ENCODE results near the gene IQSEC3.
A peak's percentile ranks its signal among the peaks of the same experiment; 100 is the strongest.

The IQSEC3 gene

DNA sequence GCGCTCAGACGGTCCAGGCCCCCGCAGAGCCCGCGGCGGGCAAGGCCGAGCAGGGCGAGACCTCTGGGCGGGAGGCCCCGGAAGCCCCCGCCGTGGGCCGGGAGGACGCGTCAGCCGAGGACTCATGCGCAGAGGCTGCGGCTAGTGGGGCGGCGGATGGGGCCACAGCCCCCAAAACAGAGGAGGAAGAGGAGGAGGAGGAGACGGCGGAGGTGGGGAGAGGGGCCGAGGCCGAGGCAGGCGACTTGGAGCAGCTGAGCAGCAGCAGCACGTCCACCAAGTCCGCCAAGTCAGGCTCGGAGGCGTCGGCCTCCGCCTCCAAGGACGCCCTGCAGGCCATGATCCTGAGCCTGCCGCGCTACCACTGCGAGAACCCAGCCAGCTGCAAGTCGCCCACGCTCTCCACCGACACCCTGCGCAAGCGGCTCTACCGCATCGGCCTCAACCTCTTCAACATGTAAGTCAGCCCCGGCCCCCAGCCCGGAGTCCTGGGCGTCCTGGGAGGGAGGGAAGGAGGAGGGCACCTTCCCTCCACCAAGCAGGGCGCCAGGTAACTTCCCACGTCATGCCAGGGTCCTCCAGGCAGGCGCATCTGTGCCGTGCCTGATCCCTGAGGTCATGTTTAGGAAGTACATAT is 72.4 kb downstream of the IQSEC3 start:
- DNase-seq (ENCODE audit: low read depth in 2 of 2), result no peak

DNA sequence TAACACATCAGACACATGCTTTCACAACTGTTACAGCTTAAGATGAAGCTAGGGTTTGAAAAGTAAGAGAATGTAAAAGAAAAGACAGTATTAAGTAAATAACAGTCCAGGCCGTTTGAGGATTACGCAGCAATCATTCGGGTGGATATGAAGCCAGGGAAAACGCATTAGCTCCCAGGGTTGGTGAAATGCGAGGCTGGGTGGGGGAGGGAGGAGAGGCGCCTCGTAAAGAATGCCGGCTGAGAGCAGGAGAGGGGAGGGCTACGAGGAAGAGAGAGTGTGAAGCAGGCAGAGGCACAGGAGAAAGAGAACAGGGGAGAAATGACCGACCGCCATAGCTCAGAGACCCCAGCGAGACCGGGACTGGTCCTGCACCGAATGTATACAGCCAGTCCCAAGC is 73.0 kb downstream of the IQSEC3 start:
- DNase-seq (ENCODE audit: low read depth in 2 of 2), result no peak

DNA sequence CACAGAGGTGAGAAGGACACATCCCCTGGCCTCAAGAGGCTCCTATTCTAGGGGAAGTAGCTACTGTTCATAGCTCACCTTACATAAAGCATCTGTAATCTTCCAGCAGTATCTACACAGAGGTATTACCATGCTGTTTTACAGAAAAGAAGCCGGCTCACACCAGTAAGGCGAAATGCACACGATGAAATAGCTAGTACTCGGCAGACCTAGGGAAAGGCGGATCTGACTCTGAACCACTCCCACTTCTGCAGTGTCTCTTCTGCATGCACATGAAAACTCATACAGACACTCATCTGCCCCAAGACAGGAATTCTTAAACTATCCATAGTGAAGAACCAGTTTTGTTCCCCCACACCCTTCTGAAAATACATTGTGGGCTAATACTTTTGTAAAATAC is 73.6 kb downstream of the IQSEC3 start:
- no peak for DNase-seq (ENCODE audit: low read depth in 2 of 2)

DNA sequence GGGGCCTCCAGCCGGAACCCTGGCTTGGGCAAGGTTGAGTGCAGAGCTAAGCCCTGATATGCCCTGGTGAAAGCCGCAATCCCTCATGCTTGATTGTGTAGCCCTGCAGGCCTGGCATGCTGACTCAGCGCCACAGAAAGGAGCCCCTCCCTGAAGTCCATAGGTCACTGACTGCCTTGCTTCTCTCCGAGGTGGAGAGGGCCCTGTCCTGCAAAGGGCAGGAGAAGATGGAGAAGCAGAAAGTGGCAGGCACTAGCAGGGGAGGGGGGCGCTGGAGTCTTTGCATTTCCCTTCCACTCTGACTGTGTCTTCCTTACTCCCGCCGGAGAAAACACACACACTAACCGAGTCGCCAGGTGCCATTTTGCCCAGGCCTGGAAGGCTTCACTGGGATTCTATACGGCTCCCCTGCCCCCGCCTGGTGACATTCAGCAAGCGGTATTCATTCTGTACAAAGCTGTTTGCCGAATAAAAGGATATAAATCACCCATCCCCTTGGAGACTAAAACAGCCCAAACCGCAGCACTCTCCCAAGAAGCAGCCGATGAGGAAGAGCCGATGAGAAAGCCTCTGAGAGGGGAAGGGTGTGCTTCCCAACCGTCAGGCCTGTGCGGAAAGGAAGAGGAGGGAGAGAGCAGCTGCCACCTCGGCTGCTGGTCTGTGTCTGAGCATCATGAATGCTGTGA is 77.5 kb downstream of the IQSEC3 start:
- DNase-seq (ENCODE audit: low read depth in 2 of 2), result peak; percentile 43 to 54

DNA sequence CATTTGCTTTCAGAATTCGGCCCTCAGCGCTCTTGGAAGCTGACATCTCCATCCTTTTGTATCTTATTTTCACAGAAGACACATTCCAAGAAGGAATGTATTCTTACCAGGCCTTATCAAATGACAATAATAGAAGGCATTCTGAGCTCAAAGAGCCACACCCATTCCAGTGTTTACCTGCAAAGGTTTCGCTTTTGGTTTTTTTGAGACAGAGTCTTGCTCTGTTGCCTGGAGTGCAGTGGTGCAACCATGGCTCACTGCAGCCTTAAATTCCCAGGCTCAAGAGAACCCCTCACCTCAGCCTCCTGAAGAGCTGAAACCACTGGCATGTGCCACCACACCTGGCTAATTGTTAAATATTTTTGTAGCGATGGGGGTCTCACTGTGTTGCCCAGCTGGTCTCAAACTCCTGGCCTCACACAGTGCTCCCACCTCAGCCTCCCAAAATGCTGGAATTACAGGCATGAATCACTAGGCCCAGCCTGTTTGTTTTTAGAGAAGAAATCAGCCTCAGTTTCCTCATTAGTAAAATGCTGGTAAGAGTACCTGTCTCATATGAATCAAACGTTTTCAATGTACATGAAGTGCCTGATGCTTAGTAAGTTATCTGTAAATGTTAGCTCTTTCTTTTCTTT is 78.2 kb downstream of the IQSEC3 start:
- no peak for DNase-seq (ENCODE audit: low read depth in 2 of 2)

DNA sequence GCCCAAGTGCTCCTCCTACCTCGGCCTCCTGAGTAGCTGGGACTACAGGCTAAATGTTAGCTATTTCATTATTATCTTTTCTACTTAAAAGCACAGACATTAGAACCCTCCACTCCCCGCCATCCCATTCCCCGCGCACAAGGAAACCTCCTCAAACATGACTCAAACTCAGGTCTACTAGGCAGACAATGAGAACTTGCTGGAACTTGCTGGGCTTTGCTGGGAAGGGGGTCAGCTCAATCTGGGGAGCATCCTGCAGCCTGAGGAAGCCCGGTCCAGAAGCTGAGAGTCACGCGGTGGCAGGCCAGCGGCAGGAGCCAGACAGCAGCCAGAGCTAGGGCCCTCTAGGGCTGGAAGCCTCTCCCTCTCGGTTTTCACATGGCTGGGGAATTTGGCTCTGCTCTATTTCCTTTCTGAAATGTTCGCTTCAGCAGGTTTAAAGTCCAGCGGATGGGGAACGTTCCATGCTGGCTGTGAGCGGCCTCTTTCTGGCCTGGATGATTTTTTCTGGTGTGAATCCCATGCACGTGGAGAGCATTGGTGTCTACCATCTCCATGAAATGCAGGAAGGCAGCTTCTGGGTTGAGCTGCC is 78.9 kb downstream of the IQSEC3 start:
- DNase-seq (ENCODE audit: low read depth in 2 of 2), result no peak

DNA sequence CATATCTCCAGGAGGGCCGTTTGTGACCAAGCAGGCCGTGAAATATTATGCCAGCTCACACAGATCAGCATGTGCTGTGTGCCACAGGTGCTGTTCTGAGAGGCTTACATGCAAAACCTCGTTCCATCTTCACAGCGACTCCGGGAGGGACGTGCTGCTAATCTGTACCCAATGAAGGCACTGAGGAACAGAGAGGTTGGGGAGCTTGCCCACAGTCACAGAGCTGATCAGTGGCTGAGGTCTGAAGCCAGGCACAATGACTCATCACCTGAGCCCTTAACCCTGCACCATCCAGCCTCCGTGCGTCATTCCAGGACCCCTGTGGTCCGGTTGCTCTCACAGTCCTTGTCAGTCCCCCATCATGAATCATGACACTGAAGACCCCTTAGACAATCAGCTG is 80.7 kb downstream of the IQSEC3 start:
- DNase-seq (ENCODE audit: low read depth in 2 of 2), result no peak

DNA sequence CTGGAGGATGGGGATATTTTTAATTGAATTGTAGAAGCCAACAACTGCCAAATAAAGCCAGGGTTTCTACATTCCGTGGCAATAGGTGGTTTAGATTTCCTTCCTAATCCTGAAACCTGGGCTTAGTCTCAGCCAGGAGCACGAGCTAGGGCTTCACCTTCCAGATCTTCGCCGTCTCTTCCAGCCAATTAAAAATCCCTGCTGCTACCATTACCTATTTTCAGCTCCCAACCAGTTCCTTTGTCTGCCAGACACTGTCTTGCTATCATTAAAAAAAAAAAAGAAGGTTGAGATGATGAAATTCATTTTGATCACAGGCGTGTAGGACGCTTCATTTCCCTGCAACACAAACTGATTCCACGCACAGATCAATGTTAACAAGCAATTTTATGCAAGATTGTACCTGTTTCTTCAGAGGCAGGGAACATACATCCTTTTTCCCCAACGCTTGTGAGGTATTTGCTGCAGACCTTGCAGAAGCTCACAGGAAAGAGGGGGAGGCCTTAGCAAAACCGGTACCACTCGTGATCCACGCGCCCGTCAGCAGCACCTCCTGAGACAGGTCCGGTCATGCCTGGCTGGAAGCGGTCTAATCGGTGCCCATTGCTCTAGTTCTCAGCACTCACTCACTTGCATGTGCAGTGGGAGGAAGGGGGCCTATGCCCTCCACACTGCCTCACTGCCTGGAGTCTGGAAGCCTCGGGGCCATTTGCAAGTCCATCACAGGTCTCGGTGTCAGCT is 82.3 kb downstream of the IQSEC3 start:
- DNase-seq (ENCODE audit: low read depth in 2 of 2), result no peak

DNA sequence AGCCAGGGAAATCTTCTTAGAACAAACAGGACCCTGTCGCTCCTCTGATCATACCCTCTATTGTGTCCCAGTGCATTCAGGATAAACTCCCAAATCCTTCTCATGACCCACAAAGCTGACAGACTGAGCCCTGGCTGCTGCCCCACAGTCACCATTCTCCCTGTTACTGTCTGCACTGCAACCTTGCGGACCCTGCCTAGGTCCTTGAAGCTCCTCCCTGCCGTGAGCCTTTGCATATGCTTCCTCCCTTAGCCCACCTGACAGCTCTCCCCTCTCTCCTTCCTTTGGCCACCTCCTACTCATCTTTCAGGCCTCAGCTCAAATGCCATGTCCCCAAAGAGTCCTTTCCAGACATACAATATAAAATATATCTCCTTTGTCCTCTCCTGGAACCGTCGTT is 85.0 kb downstream of the IQSEC3 start:
- no peak for DNase-seq (ENCODE audit: low read depth in 2 of 2)

DNA sequence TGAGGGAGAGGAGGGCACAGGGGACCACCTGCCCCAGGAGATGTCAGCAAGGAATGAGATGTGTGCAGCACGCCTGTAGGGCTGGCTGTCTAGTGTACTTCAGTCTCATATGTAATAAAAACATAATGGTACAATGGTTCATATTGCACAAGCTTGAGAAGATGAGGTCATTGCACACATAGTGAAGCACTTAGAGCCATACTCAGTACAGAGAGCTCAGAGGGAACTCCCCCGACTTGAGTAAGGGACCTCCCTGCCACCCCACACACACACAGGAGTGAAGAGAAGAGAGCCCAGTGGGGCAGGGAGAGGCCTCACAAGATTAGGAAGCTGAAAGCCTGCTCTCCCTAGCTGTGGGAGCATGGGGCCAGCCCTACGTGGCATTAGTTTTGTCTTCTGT is 85.9 kb downstream of the IQSEC3 start:
- no peak for DNase-seq (ENCODE audit: low read depth in 2 of 2)

DNA sequence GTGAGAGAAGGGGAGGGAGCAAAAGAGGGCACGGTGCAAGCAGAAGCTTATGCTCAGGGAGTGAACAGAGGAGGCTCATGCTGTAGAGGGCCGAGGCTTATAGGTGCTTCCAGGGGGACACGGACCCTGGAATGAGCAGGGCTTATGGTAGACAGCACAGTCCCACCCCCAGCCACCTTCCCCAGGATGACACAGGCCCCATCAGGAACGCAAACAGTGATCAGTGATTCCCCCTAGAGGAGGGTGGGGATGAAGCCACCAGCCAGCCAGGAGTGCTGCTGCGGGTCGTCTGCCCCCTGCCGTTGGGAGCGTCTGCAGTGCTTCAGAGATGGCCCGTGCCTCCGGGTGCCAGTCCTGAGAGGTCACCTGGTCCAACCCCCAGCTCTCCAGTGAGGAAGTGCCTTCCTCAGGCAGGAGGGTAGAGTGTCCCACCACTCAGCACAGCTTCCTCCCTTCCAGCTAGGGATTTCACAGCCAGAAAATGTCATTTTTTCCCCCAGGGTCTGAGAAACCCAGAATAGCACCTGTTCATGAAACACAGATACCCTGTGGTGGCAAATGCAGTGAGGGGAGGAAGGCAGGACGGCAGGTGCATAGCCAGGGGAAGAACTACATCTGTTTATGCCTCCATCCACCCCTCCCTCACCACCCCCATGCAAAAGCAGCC is 86.6 kb downstream of the IQSEC3 start:
- DNase-seq (ENCODE audit: low read depth in 2 of 2), result no peak

DNA sequence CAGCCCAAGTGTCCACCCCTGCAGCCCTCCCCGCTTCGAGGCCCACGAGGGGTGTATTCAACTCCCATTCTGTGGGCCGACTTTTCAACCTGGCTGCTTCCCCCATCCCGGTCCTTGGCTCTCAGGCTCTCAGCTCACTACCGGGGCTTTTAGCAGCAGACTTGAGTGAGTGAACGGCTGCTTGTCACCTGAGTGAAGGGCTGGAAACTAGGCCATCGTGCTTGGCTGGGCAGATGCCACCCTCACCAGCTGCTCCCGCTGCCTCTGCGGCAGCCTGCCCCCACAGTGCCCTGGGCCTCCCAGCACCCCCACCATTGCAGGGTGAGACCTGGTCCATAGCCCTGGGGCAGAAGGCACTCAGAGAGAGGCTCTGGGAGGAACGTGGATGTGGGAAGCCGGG is 87.5 kb downstream of the IQSEC3 start:
- DNase-seq (ENCODE audit: low read depth in 2 of 2), result no peak

DNA sequence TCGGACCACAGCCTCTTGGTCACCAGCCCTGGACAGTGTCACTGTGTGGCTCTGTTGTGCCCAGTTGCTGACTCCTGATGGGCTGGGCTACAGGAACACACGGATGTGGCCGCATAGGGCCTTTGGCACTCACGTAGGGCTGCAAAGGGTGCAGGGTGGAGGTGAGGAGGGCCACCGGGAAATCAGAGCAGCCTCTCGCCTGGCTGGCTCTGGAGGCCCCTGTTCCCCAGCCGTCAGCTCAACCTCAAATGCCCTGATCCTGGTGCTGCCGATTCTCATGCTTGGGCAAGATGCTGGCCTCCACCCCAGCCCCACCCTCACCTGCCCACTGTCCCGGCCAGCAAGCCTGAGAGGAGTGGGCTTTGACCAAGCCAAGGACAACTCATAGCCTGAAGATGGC is 88.4 kb downstream of the IQSEC3 start:
- no peak for DNase-seq (ENCODE audit: low read depth in 2 of 2)

DNA sequence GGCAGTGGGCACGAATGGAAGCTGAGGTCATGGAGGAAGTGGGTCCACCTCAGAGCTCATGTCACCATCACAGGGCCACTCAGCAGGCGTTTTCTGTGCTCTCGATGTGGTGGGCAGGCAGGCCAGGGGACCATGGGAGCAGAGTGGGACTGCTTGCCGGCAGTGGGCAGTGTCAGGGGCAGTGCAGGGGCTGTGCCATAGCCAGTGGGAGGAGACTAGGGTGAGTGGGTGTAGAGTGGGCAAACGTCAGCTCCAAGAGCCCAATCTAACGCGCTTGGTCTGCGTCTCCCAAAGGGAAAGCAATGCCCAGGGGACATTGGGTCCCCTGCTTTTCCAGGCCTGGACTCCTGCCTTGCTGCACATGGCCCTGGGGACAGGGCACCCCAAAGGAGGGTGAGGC is 89.1 kb downstream of the IQSEC3 start:
- no peak for DNase-seq (ENCODE audit: low read depth in 2 of 2)

DNA sequence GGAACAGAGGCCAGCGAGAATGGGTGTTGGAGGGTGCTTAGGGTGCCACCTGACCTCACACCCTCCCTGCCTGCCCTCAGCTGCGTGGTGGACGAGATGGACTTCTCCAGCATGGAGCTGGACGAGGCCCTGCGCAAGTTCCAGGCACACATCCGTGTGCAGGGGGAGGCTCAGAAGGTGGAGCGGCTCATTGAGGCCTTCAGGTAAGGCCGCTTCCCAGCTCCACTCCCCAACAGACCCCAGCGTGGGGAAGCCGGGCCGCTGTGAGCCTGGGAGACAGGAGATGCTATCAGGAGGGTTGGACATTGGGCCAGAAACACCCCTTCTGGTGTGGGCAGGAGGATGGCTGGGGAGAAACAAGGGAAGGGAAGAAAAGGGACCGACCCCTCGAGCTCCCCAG is 90.4 kb downstream of the IQSEC3 start:
- no peak for DNase-seq (ENCODE audit: low read depth in 2 of 2)

DNA sequence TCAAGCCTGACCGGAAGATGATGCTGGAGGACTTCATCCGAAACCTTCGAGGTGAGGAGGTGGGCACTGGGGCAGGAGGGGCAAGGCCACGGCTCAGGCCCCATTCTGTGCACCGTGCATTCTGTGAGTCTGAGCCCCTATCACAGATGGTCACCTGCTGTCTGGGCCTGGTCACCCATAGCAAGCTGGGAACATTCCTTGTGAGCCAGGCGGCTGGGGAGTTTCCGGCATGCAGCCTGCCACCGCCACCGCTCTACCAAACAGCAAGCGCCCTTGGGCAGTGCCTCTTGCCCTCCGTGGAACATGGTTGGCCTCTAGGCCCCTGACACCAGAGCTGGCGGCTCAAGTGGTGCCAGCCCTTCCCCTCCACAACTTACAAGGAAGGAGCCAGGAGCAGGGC is 91.1 kb downstream of the IQSEC3 start:
- DNase-seq (ENCODE audit: low read depth in 2 of 2), result no peak

DNA sequence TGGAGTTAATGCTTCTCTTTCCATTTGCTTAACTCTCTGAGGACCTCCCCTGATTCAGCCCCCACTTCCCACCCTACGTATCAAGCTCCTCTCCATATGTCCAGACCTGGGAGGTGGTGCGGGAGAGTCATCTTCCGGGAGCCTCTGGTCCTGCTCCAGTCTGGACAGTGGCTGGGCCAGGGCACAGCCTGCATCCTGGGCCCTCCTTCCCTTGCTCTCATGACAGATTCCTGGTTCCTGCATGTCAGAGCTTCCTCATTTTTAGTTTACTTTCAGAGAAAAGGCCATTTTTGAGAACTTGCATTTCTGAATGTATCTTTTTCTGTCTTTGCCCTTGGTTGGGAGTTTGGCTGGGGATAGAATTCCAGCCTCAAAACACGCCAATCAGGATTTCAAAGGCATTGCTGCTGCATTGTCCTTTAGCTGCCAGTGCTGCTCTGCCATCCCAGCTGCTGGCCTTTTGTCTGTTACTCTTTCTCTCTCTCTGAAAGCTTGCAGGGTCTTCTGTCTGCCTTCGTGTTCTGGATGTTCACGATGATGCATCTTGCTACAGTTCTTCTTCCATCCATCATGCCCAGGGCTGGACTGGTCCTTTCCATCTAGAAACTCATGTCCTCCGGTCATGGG is 92.7 kb downstream of the IQSEC3 start:
- DNase-seq (ENCODE audit: low read depth in 2 of 2), result no peak

DNA sequence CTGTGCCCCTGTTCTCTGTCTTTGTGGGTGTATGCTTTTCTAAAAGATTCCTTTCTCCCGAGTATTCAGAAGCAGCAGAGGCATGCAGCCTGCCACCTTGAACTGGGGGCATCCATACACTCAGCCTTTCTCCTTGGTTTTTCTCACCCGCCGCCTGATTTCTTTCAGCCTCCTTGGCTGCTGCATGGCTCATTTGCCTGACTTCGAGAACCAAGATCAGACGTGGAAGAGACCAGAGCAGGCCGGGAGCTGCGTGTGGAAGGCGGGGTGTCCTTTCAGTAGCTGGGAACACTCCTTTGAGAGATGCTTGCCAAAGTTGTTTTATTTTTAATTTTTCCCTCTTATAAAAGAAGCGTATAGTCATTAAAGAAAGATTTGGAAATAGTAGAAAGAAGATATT is 94.3 kb downstream of the IQSEC3 start:
- no peak for DNase-seq (ENCODE audit: low read depth in 2 of 2)

DNA sequence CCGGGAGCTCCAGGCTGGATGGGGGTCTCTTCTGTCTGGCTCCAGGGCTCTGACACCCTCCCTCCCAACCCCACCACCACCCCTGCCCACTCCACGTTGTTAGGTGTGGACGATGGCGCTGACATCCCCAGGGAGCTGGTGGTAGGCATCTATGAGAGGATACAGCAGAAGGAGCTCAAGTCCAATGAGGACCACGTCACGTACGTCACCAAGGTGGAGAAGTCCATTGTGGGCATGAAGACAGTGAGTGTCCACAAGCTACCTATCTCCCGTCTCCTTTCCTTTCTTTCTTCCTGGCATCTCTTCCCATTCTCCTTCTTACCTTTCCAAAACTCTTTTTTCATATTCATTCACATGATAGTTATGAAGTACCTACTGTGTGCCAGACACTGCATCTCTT is 95.3 kb downstream of the IQSEC3 start:
- DNase-seq (ENCODE audit: low read depth in 2 of 2), result no peak

DNA sequence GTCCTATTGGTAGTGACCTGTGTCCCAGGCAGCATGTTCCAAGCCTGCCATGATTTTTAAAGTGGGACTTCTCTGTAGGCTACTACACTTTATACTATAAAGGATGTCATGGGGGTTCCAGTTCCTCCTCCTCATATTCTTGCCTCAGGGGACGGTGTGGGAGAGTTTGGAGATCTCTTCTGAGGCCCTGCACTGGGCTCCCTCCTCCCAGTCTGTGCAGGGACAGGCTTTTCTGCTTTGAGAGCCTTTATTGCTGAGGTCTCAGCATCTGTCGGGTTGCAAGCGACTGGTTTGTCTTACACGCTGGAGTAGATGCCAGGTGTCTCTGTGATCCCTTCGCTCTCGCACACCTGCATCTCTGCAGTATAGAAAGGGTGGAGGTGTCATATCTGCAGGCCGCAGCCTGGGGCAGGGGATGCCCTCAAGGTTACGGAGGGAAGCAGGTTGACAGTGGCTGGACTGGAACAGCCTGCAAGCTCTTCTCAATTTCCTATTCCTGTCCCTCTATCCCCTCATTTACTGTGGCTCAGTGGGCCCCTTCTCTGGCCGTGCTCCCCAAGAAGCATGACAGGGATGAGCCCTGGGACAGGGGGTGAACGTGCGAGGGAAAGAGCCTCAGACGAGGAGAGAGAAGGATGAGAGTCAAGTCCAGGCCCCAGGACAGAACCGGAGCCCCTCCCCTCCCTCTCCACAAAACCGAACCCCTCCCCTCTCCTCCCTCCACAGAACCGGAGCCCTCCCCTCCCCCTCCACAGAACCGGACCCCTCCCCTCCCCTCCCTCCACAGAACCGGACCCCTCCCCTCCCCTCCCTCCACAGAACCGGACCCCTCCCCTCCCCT is 96.1 kb downstream of the IQSEC3 start:
- DNase-seq (ENCODE audit: low read depth in 2 of 2), result no peak
